ENCODE data around the gene PNPLA7.

Gene PNPLA7

DNA sequence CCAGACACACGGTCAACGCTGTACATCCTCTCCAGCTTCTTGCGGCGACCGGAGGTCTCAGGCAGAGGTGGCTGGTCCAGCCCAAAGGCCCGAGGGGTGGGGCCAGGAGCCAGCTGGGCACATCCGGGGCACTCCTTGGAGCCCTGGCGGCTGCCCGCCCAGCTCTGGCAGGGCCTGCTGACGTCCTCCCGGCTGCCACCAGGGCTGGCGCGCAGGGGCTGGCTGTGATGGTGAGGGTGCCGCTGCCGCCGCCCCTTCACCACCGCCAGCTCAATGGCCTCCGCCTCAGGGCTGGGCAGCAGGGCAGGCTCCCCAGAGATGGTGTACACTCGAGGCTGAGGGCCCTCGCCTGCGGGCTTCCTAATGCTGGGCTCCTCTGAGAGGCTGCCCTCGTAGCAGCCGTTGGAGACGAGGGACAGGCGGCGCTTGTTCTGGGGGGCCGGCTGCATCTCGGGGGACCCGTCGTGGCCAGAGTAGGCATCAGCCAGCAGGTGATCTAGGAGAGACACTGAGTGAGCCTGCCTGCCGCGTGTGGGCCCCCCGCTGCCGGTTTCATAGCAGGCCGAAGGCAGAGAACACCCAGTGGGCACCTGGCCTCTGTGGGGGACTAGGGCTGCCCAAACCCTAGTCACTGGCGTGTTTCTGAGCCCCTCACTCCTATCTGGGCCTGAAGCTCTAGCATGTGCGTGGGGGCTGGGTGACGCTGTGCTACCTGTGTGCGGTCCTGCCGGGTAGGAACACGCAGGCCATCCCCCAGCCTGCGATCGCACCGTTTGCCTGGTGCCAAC is 92.6 kb downstream of the PNPLA7 start:
- Histone ChIP-seq H3K27ac (ENCODE audit: low read length, poor library complexity, severe bottlenecking) (no peak overlapping the region), H3K4me1 (ENCODE audit: control insufficient read depth, insufficient read depth, low read depth, low read length) (peaks cover 65% of the 10 kb centered on the region)

DNA sequence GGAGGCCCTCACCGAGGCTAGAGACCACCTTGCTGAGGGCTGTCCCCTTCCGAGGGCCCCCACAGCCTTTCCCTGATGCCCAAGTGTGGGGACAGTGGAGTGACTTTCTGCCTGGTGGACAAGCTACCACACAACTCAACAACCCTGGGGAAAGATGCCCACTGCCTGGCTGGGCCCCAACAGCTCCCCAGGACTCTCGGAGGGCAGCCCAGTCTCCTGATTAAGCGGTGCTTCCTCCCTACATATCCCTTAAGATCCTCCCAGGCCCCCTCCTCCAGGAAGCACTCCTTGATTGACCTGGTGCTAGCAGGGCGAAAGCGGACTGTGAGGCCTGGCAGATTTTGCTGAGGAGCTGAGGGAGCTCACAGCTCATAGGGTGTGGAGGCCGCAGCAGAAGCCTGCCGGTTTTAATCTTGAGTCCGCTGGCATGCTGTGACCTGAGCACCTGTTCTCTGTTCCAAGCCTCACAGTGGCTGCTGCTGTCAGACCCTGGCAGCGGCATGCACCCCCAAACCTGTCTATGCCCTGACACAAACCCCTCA is 93.3 kb downstream of the PNPLA7 start:
- H3K27ac ChIP-seq (ENCODE audit: low read length, poor library complexity, severe bottlenecking) = peak overlapping the region; percentile 68
- H4K8ac ChIP-seq (ENCODE audit: low read length) = no peak overlapping the region
- no peaks in the 10 kb centered on the region for H3K9me3 ChIP-seq (ENCODE audit: control insufficient read depth, low read length)
- no peak overlapping the region for H3K9ac ChIP-seq (ENCODE audit: low read length)
- H2BK12ac ChIP-seq (ENCODE audit: low read length in 2 of 2) = no peak overlapping the region
- no peak overlapping the region for H3K18ac ChIP-seq (ENCODE audit: low read depth in 1 of 2, low read length in 2 of 2)
- no peak for DNase-seq
- H3K4ac ChIP-seq (ENCODE audit: low read depth in 1 of 2, low read length in 2 of 2) = no peak overlapping the region
- H2BK120ac ChIP-seq (ENCODE audit: low read depth, low read length) = no peak overlapping the region
- peaks cover 63% of the 10 kb centered on the region for H3K4me1 ChIP-seq (ENCODE audit: control insufficient read depth, insufficient read depth, low read depth, low read length)
- no peak overlapping the region for H2BK5ac ChIP-seq (ENCODE audit: low read depth, low read length, poor library complexity, severe bottlenecking)
- peak overlapping the region; percentile 30 for H3K4me2 ChIP-seq (ENCODE audit: low read length, poor library complexity, severe bottlenecking)
- H3K14ac ChIP-seq (ENCODE audit: low read length in 2 of 2) = no peak overlapping the region
- H2BK15ac ChIP-seq (ENCODE audit: low read depth, poor library complexity, severe bottlenecking) = no peak overlapping the region
- H4K91ac ChIP-seq (ENCODE audit: low read length) = no peak overlapping the region
- H3K36me3 ChIP-seq (ENCODE audit: control insufficient read depth in 1 of 2, insufficient read depth in 2 of 2, low read depth in 1 of 2, low read length in 2 of 2) = peaks cover 19 to 55% of the 10 kb centered on the region in 2 experiments
- no peaks in the 10 kb centered on the region for H3K27me3 ChIP-seq (ENCODE audit: control insufficient read depth in 1 of 2, insufficient read depth in 1 of 2, low read length in 2 of 2)
- no peak overlapping the region for H3K4me3 ChIP-seq (ENCODE audit: insufficient read depth in 1 of 2, low read depth in 1 of 2, low read length in 2 of 2)
- no peak overlapping the region for H3K23ac ChIP-seq (ENCODE audit: low read length in 2 of 2)
- H3K79me1 ChIP-seq (replicated peaks; ENCODE audit: low read length, poor library complexity, severe bottlenecking) = peaks cover 19% of the 10 kb centered on the region
- H2AFZ ChIP-seq (ENCODE audit: low read depth, low read length) = no peak overlapping the region
- H2AK5ac ChIP-seq (ENCODE audit: low read length, severe bottlenecking) = peak overlapping the region; percentile 24
- WGBS = 96% methylated on average over 9 of the region's 10 CpGs

More for the DNA sequence above, 92.6 kb downstream of the PNPLA7 start:
- Histone ChIP-seq H4K8ac (ENCODE audit: low read length) (no peak overlapping the region), H3K4me3 (ENCODE audit: insufficient read depth in 1 of 2, low read depth in 1 of 2, low read length in 2 of 2) (peak overlapping the region; percentile 73 to 84), H3K23ac (ENCODE audit: low read length in 2 of 2) (peak overlapping the region in 1 of 2 experiments; percentile 97), H3K27me3 (ENCODE audit: control insufficient read depth in 1 of 2, insufficient read depth in 1 of 2, low read length in 2 of 2) (no peaks in the 10 kb centered on the region), H3K36me3 (ENCODE audit: control insufficient read depth in 1 of 2, insufficient read depth in 2 of 2, low read depth in 1 of 2, low read length in 2 of 2) (peaks cover 19 to 52% of the 10 kb centered on the region in 2 experiments), H2AK5ac (ENCODE audit: low read length, severe bottlenecking) (peak overlapping the region; percentile 24), H3K18ac (ENCODE audit: low read depth in 1 of 2, low read length in 2 of 2) (peak overlapping the region in 1 of 2 experiments; percentile 54), H3K4me2 (ENCODE audit: low read length, poor library complexity, severe bottlenecking) (peak overlapping the region; percentile 92), H2BK5ac (ENCODE audit: low read depth, low read length, poor library complexity, severe bottlenecking) (no peak overlapping the region), H3K79me1 (replicated peaks; ENCODE audit: low read length, poor library complexity, severe bottlenecking) (peaks cover 18% of the 10 kb centered on the region), H3K4ac (ENCODE audit: low read depth in 1 of 2, low read length in 2 of 2) (peak overlapping the region; percentile 24 to 36), H2BK120ac (ENCODE audit: low read depth, low read length) (no peak overlapping the region), H2BK12ac (ENCODE audit: low read length in 2 of 2) (peak overlapping the region in 1 of 2 experiments; percentile 16), H3K9ac (ENCODE audit: low read length) (peak overlapping the region; percentile 84), H2AFZ (ENCODE audit: low read depth, low read length) (no peak overlapping the region), H4K91ac (ENCODE audit: low read length) (peak overlapping the region; percentile 43), H3K14ac (ENCODE audit: low read length in 2 of 2) (peak overlapping the region in 1 of 2 experiments; percentile 37), H3K9me3 (ENCODE audit: control insufficient read depth, low read length) (no peaks in the 10 kb centered on the region), H2BK15ac (ENCODE audit: low read depth, poor library complexity, severe bottlenecking) (peak overlapping the region; percentile 26)
- no peak for DNase-seq
- WGBS = 97% methylated on average over 36 of the region's 44 CpGs

DNA sequence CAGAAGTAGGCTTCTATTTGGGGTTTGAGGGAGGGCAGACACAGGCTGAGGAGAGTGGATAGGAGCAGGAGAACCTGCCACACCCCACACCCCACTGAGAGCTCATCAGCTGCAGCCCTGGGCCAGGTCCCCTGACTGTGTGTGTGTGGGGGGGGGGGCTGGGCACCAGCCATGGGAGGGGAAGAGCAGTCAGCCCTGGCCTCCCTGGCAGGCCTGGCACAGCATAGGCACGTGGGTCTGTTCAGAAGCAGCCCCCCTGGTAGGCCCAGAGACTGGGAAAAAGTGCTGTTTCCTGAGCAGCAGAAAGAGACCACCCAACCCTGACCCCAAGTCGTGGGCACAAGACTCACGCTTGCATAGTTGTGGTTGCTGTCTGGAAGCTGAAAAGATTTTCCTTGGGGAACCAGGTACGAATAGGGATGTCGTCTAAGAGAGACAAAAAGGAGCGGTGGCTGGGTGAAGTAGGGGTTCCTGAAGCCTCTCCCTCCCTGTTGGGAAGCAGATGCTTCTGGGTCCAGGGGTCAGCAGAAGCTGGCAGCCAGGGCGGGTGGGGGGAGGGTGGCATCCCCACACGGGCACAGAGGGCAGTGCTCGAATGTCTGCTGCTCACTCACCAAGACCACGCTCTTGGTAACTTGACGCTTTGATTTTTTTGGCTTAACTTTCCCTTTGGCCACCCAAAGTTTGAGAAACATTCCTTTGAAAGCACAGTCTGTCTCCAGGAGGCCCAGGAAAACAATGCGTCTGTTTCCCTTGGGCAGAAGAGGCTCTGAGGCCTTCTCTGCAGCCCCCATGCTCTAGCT is 93.9 kb downstream of the PNPLA7 start:
- H2BK5ac ChIP-seq (ENCODE audit: low read depth, low read length, poor library complexity, severe bottlenecking) = peak overlapping the region; percentile 33
- H3K23ac ChIP-seq (ENCODE audit: low read length in 2 of 2) = no peak overlapping the region
- H3K14ac ChIP-seq (ENCODE audit: low read length in 2 of 2) = no peak overlapping the region
- no peaks in the 10 kb centered on the region for H3K27me3 ChIP-seq (ENCODE audit: control insufficient read depth in 1 of 2, insufficient read depth in 1 of 2, low read length in 2 of 2)
- peaks cover 19 to 59% of the 10 kb centered on the region in 2 experiments for H3K36me3 ChIP-seq (ENCODE audit: control insufficient read depth in 1 of 2, insufficient read depth in 2 of 2, low read depth in 1 of 2, low read length in 2 of 2)
- H3K4me3 ChIP-seq (ENCODE audit: insufficient read depth in 1 of 2, low read depth in 1 of 2, low read length in 2 of 2) = no peak overlapping the region
- H3K4me2 ChIP-seq (ENCODE audit: low read length, poor library complexity, severe bottlenecking) = peak overlapping the region; percentile 31
- H2BK120ac ChIP-seq (ENCODE audit: low read depth, low read length) = no peak overlapping the region
- H3K9ac ChIP-seq (ENCODE audit: low read length) = no peak overlapping the region
- H3K18ac ChIP-seq (ENCODE audit: low read depth in 1 of 2, low read length in 2 of 2) = no peak overlapping the region
- H4K8ac ChIP-seq (ENCODE audit: low read length) = no peak overlapping the region
- no peak for DNase-seq
- 91% methylated on average over 12 of the region's 12 CpGs for WGBS
- H3K79me1 ChIP-seq (replicated peaks; ENCODE audit: low read length, poor library complexity, severe bottlenecking) = peaks cover 19% of the 10 kb centered on the region
- peaks cover 59% of the 10 kb centered on the region for H3K4me1 ChIP-seq (ENCODE audit: control insufficient read depth, insufficient read depth, low read depth, low read length)
- no peak overlapping the region for H2BK15ac ChIP-seq (ENCODE audit: low read depth, poor library complexity, severe bottlenecking)
- H3K27ac ChIP-seq (ENCODE audit: low read length, poor library complexity, severe bottlenecking) = peak overlapping the region; percentile 68
- H3K4ac ChIP-seq (ENCODE audit: low read depth in 1 of 2, low read length in 2 of 2) = no peak overlapping the region
- H2AFZ ChIP-seq (ENCODE audit: low read depth, low read length) = no peak overlapping the region
- no peak overlapping the region for H2AK5ac ChIP-seq (ENCODE audit: low read length, severe bottlenecking)
- no peaks in the 10 kb centered on the region for H3K9me3 ChIP-seq (ENCODE audit: control insufficient read depth, low read length)
- H2BK12ac ChIP-seq (ENCODE audit: low read length in 2 of 2) = no peak overlapping the region
- H4K91ac ChIP-seq (ENCODE audit: low read length) = no peak overlapping the region

Data from mesenchymal stem cell (in vitro differentiated cells and primary cell).